ELF-1 (cell line): Measurements from ENCODE around the gene PRICKLE1.

Experiments used
- DNase-seq: peaks from one replicate; pipeline ENCODE4 v3.0.0-alpha.2; 2016; ENCODE audit warnings: low read depth, low spot score

The PRICKLE1 gene

DNA sequence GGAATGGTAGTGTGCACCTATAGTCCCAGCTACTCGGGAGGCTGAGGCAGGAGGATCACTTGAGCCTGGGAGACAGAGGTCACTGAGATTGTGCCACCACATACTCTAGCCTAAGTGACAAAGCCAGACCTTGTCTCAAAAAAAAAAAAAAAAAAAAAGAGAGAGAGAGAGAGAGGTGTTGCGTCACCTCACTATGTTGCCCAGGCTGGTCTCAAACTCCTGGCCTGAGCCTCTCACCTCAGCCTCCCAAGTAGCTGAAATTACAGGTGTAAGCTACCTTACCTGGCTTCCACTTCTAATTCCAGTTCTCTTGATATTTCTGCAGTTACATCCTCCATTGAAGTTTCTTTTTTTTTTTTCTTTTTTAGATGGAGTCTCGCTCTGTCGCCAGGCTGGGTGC lies 94.3 kb downstream of the PRICKLE1 start:
- DNase-seq: no peak

DNA sequence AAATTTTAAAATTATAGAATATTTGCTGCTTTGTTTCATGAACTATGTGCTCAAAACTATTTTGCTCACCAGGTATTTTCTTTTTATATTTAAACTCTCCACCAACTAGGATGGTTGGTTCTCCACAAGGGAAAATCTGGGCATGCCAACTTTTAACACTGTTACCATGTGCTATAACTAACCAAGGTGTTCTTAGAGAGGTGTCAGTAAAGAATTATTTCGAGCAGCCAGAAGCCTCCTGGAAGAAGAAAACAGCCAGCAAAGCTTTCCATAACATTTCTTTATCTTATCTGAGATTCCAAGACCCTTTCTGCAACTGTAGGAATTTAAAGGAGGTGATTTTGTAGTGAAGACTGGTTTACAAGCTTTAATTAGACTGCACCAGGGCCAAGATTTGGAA lies 97.3 kb downstream of the PRICKLE1 start:
- no peak for DNase-seq

DNA sequence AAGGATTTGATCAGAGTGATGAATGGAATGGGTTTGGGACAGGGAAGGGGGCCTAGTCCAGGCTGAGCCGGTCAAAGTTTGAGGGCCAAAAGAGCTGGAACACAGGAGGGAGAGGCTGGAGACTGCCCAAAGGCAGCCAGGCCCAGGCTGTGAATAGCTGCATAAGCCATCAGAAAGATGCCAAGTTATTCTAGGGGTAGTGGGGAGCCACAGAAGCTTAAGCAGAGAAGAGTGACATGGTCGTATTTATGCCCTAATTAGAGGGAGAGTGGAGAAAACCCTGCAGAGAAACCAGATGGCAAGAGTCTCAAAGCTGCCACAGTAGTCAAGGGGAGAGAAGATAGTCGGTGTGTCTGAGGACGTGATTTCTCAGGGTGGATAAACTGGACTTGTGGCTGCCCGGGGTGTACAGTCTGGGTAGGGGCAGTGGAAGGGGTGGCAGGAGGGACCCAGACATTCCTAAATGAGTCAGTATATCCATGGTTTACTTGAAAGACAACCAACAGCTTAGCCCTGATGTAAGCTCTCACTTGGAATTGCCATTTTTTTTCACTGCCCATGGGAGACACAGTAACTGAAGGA lies 99.2 kb downstream of the PRICKLE1 start:
- no peak for DNase-seq

DNA sequence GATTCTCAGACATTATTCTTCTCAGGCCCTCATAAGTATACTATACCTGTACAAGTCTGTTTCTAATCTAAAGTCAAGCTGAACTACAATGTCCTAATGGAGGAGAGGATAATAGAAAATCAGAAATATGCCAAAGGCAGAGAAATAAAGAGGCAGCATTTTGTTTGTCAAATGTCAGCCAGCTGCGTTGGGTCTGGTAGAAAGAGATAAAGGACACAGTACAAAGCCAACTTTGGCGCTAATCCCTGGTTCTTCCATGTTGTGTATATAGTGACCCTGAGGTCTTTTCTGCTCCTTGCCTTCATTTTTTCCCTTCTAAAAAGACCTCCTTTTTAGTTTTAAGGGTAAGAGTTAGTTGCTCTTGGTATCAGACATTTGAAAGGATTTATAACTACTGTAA lies 103.1 kb downstream of the PRICKLE1 start:
- no peak for DNase-seq

DNA sequence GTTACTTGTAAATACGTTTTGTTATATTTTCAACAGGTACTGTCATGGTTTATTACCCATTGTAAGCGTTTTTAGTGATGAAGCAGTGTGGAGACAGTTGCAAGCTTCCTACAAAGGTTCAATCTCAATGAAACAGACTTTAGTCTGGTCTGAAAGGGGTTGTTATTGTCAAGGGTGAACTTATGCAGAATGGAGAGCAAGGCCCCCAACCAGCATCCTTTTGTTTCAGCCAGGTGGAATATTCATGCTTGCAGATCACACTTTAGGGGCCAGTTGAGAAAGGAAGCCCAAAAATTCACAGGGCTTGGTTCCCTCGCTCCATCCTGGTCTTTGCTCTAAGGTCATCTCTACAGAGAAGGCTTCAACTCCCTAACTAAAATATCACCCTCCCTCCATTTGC lies 103.7 kb downstream of the PRICKLE1 start:
- DNase-seq: peak; percentile 56

DNA sequence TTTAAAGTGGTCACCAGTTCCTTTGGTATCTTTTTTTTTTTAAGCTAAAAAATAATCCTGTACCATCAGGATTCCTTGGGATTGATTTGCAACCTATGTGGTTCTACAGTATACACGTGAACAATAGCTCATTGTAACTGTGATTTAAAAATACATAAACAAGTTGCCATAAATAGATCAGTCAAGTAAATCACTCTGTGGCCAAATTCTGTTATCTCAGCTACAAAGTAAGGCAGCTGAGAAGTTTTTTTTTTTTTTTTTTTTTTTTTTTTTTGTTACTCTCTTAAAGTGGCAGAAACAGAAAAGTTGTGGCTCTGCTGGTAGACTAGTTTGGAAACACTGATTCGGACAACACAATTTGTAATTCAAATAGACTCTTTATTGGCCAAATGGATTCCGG lies 104.5 kb downstream of the PRICKLE1 start:
- DNase-seq: no peak

DNA sequence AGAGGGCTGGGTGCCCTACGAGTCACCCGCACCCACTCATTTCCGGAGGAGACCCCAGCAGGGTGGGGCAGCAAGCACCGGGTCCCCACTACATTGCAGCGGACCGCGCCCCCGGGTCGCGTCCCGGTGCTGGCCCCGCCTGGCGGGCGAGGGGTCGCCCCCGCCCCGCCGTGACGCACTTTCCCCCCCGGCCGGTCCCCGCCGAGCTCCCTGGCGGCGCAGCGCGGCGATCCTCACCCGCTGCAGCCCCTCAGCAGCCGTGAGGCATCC lies 106.1 kb downstream of the PRICKLE1 start:
- no peak for DNase-seq

DNA sequence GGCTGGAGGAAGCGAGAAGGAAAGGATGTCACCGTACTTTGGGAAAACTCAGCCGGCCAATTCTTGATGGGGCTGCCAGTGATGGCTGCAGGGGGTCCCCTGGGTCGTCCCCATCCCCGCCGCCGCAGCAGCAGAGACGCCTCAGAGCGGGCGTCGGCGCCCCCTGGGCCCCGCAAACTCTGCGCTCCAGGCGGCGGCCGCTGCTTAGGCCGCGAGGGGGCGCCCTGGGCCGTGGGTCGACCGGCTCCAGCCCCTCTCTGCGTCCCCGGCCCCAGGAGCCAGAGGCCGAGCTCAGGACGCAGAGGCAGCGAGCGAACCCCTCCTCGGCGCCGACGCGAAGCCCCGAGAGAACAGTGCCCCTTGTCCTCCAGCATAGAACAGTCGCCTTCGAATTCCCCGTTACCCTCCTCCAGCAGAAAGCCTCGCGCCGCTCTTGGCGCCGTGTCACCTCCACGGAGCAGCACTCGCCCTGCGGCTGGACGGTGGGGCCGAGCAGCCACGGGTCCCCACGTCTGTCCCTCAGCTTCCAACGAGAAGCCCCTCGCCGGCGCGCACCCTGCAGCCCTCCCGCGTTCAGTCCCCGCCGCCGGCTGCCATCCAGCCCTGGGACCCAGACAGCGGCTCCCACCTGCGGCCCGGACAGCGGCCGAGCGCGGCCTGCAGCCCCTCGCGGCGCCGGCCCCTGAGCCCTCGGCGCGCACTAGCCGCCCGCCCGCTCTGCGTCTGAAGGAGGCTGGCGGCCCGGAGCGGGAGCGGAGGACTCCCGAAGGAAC lies 106.6 kb downstream of the PRICKLE1 start:
- peak; percentile 89 for DNase-seq

DNA sequence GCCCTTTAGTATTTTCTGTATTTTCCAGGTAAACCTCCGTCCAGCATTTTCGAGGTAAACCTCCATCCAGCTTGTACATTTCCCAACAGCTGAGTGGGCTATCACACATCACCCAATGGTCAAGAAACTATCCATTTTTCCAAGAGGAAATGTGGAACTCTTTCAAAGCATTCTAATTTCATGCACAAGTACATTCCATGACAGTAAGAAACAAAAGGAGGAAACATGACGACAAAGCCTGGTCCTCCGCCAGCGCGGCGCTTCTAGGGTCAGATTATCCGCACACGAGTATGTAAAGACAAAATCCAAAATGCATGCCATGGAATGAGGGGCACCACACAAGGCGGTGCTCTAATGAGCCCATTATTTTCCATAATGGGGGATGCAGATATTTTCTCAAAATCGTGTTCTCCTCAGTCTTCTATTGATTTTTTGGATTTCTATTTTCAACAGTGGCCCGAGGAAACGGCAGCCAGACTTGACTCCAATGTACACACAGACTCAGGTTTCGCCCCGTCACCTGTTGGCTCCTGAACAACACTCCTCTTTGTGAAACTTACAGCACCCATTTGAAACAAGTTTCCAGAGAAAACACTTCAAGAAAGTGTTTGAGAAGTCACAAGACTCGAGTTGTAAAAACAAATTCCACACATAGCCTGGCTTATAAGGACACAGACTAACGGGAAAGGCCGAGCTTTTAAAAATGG lies 107.4 kb downstream of the PRICKLE1 start:
- peak; percentile 27 for DNase-seq

DNA sequence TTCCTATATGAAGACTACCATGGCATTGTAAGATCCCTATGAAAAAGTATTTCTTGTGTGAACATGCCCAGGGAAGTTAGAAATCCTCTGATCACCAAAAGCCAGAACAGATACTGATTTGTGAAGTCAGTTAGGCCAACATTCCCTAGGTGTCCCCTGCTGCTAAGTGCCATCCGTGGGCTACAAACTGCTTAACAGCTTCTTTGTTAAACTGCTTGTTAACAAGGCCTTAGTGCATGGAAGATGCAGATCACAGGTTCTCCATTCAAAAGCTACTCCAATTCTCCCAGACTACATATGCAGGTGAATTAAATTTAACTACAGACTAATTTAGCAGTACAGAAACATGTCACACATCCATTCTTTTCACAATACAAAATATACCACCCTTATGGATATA lies 108.2 kb downstream of the PRICKLE1 start:
- DNase-seq: peak; percentile 32

DNA sequence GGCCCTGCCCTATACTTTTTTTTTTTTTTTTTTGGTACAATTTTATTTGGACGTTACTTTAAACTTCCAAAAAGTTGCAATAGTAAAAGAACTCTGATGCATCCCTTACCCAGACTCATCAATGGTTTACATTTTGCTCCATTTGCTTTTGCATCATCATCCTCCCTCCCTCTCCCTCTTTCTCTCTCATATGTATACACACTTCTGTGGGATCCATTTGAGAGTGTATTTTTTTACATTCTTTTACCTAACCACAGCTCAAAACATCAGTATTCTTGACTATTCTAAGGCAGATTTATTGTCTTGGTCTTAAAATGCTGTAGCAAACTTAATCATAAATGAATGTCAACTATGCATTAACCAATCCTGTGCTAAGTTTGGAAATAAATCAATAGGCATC lies 111.6 kb downstream of the PRICKLE1 start:
- no peak for DNase-seq

DNA sequence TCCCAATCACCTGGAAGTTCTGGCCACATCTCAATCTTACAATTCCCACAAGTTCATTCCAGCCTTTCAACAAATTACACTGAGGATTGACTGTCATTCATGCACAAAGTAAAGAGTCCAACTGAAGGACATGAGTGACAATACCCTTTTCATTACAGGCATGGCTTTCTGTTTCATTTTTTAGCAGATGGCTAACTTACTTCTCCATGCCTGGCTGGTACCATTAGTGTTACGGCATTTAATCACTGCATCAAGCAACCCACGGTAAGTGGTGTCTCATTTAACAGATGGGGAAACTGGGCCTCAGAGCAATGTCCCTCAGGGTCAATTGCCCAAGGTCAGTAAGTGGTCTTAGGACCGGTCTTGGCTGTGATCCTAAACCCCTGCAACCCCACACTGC lies 114.4 kb downstream of the PRICKLE1 start:
- no peak for DNase-seq

DNA sequence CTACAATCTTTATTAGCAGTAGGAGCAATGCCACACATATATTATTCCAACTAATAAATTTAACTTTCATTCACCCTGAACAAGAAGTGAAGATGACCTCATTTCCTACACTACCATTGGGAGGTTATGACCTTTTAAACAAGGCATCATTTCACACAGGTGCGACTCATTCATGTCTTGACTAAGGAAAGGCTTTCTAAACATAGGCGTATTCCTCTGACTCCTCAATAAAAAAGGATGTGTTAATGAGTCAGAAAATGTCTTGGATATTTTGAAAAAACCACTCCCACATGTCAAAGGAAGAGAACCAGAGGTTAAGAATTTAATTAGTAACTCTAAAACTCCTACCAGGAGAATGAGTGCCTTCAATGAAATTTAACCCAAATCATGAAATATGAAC lies 115.2 kb downstream of the PRICKLE1 start:
- no peak for DNase-seq

DNA sequence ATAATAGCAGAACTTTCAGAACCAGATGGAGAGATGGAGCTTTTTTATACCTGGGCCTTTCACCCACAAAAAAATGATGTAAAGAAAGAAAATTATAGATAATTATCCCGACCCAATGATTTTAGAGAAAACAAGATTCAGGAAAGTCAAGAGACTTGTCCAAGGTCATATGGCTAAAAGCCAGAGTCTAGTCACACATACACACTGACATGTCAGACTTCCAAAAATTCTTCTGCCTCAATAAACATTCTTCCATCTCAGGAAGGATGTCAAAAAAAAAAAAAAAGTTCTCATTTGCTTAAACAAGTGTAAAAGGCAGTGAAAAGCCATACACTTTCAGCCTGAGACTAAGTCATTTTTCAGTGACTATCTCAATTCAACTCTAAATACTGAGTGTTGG lies 116.0 kb downstream of the PRICKLE1 start:
- no peak for DNase-seq

DNA sequence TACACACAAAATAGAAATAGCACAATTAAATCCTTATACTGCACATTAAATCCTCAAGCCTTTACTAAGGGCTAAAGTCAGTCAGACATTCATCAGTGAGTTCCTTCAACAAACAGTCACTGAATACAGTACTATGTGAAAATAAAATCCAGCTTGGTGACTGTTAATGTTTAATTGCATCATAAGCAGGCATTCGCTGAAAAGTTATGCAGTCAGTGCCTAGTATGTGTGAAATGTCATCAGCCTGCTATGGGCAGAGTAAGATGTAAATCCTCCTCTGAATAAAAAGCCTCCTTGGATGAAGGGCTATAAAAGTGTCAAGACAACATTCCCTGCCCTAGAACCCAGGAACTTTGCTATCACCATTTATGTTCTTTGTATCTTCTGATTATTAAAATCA lies 116.4 kb downstream of the PRICKLE1 start:
- DNase-seq: no peak

DNA sequence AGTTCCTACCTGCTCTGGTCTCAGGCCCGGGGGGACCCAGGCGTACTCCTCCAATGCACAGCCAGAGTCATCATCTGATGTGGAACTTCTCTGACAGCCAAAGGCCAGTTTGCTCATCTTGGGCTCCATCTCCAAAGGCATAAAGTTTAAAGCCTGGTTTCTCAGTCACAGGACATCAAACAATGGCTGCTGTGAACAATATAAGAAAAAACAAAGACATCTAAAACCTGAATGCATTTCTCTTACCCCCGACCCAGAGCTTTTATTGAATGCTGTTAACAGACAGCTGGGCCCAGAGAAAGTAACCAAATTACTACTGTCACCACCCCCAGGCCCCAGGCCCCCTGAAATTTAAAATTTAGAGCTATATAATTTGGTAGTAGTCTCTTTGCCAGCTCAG lies 117.2 kb downstream of the PRICKLE1 start:
- DNase-seq: no peak

DNA sequence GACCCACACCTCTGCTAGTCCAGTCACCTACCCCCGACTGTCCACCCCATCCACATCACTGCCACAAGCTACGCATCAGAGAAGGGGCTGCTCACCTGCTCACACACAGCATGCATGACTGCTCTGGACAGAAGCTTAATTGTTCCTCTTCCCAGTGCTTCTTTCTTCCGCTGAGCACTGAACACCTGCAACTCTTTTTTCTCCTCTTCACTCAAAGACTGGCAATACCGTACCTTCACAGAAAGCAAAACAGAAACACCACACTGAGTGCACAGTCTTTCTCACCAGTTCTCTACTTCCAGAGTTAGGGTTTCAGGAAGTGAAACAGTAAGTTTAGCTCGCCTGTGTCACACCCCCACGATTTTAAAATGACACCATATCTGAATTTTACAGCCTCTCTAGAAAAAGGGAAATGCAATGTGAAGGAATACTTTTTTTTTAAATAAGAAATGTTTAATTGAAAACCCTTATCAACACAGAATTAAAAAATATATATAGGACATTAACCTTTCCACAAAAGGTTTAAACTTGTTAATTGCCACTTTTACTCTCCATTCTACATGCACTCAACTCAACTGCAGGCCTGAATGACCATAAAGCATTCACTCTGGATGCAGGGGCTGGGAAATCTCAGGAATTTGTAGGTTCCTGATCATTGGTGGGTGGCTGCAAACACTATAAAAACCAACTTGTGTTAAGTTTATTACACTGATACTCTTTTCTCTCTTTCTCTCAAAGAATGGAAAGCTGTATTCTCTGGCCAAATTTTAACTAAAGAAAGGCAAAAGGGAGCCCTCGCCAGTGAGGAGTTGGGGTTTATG lies 120.0 kb downstream of the PRICKLE1 start:
- no peak for DNase-seq

DNA sequence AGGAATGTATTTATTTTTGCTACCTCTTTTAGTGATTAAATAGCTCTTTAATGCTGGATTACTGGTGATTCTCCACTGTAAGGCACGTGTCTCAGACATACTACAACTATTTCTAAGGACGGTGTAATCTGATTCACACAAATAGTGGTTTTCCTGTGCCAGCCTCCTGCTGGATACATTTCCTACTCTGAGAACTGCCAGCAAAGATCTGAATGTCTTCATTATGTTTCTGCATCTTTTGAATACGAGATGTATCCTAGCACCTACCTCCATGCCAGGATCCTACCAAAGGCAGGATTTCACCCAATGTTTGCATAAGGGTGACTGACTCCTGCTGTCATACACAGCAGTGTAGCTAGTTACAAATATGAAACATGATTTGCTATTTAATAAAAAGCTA lies 120.6 kb downstream of the PRICKLE1 start:
- no peak for DNase-seq

DNA sequence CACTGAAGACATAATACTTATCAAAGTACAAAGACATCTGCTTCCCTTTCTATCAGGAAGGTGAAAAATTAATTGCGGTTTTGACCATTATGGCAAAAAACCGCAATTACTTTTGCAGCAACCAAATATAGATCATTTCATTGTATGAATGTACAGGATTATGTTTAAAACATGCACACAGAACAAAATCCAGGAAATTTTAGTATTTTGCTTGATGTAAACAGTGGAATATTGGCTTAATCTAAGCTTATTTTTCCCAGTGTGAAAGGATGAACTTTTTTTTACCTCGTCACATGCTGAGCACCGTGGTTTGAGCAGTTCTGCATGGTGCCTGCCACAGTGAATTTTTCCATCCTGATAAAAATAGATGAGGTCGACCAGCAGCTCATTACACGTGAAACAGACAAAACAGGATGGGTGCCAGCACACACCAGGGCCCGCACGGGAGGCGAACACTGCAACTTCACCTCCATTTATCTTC lies 121.2 kb downstream of the PRICKLE1 start:
- DNase-seq: no peak

DNA sequence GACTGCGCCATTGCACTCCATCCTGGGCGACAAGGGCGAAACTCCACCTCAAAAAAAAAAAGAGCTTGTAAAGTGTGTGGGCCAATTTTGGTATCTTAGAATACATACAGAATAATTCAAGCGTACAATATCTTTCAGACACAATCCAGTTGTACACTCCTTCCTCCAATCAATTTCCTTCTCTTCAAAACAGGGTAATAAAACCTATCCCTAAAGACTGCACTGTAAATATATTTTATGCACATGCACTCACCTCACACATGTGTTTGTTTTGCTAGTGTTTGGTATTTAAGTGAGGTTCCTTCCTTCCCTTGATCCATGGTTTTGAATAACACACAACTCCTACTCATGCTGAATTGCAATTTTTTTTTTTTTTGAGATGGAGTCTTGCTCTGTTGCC lies 125.9 kb downstream of the PRICKLE1 start:
- DNase-seq: no peak

DNA sequence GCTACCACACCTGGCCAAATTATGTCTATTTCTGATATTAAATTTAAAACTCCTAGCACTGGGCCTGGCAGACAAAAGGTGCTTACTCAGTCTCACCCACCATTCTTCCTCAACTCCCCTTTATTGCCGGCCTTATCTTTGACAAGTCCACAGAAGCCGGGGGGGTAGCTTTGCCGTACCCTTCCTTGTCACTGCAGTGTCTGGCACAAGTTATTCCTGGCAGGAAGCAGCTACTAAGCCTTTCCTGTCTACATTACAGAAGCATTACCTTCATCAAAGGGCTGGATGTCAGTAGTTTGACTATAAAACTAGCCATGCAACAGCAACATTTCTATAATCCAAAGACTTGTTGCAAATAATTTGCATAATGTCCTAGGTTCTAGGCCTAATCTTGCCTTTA lies 127.1 kb downstream of the PRICKLE1 start:
- no peak for DNase-seq

DNA sequence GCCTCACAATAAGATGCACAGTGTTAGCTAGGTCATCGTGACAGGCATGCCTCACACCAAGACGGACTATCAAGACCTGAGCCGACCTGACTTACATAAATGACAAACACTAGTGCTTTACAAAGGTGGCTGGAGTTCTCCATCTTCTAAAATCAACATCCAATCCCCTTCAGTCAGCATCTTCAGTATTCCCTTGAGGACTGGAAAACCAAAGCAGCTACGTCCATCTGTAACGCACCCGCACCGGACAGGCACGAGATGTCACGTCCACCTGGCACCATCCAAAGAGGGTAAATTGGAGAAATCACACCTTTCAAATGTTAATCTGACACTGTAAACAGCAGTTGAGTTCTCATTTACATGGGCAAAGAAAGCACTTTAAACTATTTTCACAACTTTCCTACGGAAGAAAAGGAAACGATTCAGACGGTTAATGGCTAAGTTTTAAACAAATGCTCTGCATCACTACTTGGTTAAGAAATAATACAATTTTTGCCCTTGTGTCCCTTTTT lies 130.2 kb downstream of the PRICKLE1 start:
- peak; percentile 16 for DNase-seq
